ENCODE data around the gene TRIM64.
"Not testable (repeated sequence)": the region's sequence is repeated elsewhere in the genome, so short reads cannot be mapped to it uniquely, and the experiment has no call there.

TRIM64 gene

GRCh38 chr11:89965737-89966136, at the start of gene TRIM64:
TRIM64 (plus strand) TSS chr11:89966037; CDS start chr11:89968504, 2,467 bp downstream.
- DNase-seq (ENCODE audit: insufficient read length, low spot score); FAIRE-seq: not testable (repeated sequence)

GRCh38 chr11:89922195-89922660, 43.6 kb upstream of the TRIM64 start, which contains the start of gene TRIM49D1:
TRIM49D1 (minus strand) TSS chr11:89922245; CDS start chr11:89917710, 4,535 bp downstream.
- TF ChIP-seq POLR2A (IDR thresholded peaks at IDR 0.05; ENCODE audit: low read depth, low read length), result no peak
- no peak for FAIRE-seq
- DNase-seq (ENCODE audit: insufficient read length, low spot score), result no peak

GRCh38 chr11:89923764-89924163, 42.1 kb upstream of the TRIM64 start, which contains the start of gene TRIM49D2:
TRIM49D2 (plus strand) TSS chr11:89924064; CDS start chr11:89926762, 2,698 bp downstream.
- not testable (repeated sequence) for FAIRE-seq; DNase-seq (ENCODE audit: insufficient read length, low spot score)

GRCh38 chr11:89960833-89961232, 5.0 kb upstream of the TRIM64 start:
- DNase-seq (ENCODE audit: insufficient read length, low spot score); FAIRE-seq: not testable (repeated sequence)

Data from H54 (cell line).